Hepatic stellate cell (primary cell): Measurements from ENCODE around the gene LARP1.
"Not testable (repeated sequence)": the region's sequence is repeated elsewhere in the genome, so short reads cannot be mapped to it uniquely, and the experiment has no call there.

Experiments used
- DNase-seq: peaks from one replicate; pipeline ENCODE4 v3.0.0; 2011; ENCODE audit warnings: low spot score

The LARP1 gene

GRCh38 chr5:154755361-154756008 lies at the start of gene LARP1:
Gene LARP1 (plus strand): TSS chr5:154755377. CDS start chr5:154755758, 381 bp downstream.
- peak; percentile 36 for DNase-seq

GRCh38 chr5:154706416-154706815 lies 48.8 kb upstream of the LARP1 start:
- no peak for DNase-seq

- no peak for DNase-seq
Measured at GRCh38 chr5:154707641-154708040, 47.5 kb upstream of the LARP1 start.

GRCh38 chr5:154708207-154708606 lies 47.0 kb upstream of the LARP1 start:
- DNase-seq = no peak

- DNase-seq = no peak
Measured at GRCh38 chr5:154708846-154709245, 46.3 kb upstream of the LARP1 start.

- no peak for DNase-seq
Measured at GRCh38 chr5:154709368-154710305, 45.5 kb upstream of the LARP1 start.

GRCh38 chr5:154712518-154713437 lies 42.4 kb upstream of the LARP1 start:
- DNase-seq = no peak

- peak; percentile 18 for DNase-seq
Measured at GRCh38 chr5:154713615-154714125, 41.5 kb upstream of the LARP1 start.

GRCh38 chr5:154714266-154714986 lies 40.8 kb upstream of the LARP1 start:
- peak; percentile 56 for DNase-seq

GRCh38 chr5:154721481-154722058 lies 33.6 kb upstream of the LARP1 start:
- no peak for DNase-seq

GRCh38 chr5:154722097-154722496 lies 33.1 kb upstream of the LARP1 start:
- DNase-seq = no peak

- no peak for DNase-seq
Measured at GRCh38 chr5:154722936-154723335, 32.2 kb upstream of the LARP1 start.

GRCh38 chr5:154723740-154724505 lies 31.3 kb upstream of the LARP1 start:
- DNase-seq = no peak

GRCh38 chr5:154727361-154727760 lies 27.8 kb upstream of the LARP1 start:
- no peak for DNase-seq

- DNase-seq = no peak
Measured at GRCh38 chr5:154728939-154729588, 26.1 kb upstream of the LARP1 start.

GRCh38 chr5:154729613-154730012 lies 25.6 kb upstream of the LARP1 start:
- no peak for DNase-seq

- not testable (repeated sequence) for DNase-seq
Measured at GRCh38 chr5:154730761-154731160, 24.4 kb upstream of the LARP1 start.

GRCh38 chr5:154732212-154732611 lies 23.0 kb upstream of the LARP1 start:
- DNase-seq = no peak
